ENCODE measurements around the gene GPR161. TPM values are rescaled to one million over a fixed set of nuclear protein-coding genes. Genes with fewer than 3 reads are reported as not detected.

GPR161 gene
- total RNA-seq, 4 donors from 2014 or later = 1.4 to 3.2 (median 2.3) TPM

DNA sequence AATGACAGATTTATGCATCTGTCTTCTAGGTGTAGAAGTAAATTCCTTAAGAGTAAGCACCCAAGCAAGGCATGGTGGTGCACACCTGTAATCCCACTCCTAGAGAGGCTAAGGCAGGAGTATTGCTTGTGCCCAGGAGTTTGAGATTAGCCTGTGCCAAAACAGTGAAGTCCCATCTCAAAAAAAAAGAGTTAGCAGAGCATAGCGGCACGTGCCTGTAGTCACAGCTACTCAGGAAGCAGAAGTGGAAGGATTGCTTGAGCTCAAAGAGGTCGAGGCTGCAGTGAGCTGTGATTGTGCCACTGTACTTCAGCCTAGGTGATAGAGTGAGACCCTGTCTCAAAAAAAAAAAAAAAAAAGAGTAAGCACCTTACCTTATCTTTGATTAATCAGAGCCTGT is 26.9 kb upstream of the GPR161 start:
- TF ChIP-seq, protein P1, sequence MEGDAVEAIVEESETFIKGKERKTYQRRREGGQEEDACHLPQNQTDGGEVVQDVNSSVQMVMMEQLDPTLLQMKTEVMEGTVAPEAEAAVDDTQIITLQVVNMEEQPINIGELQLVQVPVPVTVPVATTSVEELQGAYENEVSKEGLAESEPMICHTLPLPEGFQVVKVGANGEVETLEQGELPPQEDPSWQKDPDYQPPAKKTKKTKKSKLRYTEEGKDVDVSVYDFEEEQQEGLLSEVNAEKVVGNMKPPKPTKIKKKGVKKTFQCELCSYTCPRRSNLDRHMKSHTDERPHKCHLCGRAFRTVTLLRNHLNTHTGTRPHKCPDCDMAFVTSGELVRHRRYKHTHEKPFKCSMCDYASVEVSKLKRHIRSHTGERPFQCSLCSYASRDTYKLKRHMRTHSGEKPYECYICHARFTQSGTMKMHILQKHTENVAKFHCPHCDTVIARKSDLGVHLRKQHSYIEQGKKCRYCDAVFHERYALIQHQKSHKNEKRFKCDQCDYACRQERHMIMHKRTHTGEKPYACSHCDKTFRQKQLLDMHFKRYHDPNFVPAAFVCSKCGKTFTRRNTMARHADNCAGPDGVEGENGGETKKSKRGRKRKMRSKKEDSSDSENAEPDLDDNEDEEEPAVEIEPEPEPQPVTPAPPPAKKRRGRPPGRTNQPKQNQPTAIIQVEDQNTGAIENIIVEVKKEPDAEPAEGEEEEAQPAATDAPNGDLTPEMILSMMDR (IDR thresholded peaks at IDR 0.05) = no peak
- TF ChIP-seq POLR2A (IDR thresholded peaks at IDR 0.05) = no peak
- no peaks in the 10 kb centered on the region for H3K27me3 ChIP-seq
- 35 to 40% methylated on average over 3 of the region's 3 CpGs for WGBS, 2 donors
- no peaks in the 10 kb centered on the region for H3K4me1 ChIP-seq
- no peak overlapping the region for H3K27ac ChIP-seq
- intact Hi-C loops (cut with DNase I) = no loop called here
- no peaks in the 10 kb centered on the region for H3K9me3 ChIP-seq
- H3K4me3 ChIP-seq (replicated peaks in 1 of 3) = no peak overlapping the region
- no peaks in the 10 kb centered on the region for H3K36me3 ChIP-seq
- no peak for DNase-seq

DNA sequence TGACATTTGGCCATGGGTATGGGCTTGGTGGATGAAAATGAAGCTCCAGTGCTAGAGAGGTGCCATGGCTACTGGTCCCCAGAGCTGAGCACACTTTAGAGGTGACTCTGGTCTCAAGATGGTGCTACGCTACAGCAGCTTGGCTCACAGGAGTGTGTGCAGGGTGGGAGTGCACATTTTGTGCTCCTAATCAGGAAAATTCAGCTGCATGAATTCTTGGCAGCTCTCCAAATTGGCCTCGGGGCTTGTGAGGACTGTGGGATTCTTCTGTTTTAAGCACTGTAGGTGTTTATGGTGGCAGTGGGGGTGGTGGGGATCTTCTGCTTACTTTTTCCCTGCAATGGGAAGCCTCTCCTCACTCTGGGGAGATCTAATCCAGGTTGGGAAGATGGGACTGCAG is 24.7 kb upstream of the GPR161 start:
- intact Hi-C loops (cut with DNase I) = no loop called here
- H3K27me3 ChIP-seq = no peaks in the 10 kb centered on the region
- H3K9me3 ChIP-seq = no peaks in the 10 kb centered on the region
- no peak for TF ChIP-seq POLR2A (IDR thresholded peaks at IDR 0.05)
- TF ChIP-seq, protein P1 (IDR thresholded peaks at IDR 0.05) = no peak
- H3K4me3 ChIP-seq (replicated peaks in 1 of 3) = no peak overlapping the region
- H3K27ac ChIP-seq = no peak overlapping the region
- WGBS, 2 donors = 60 to 72% methylated on average over 1 to 2 of the region's 2 CpGs
- H3K36me3 ChIP-seq = no peaks in the 10 kb centered on the region
- no peaks in the 10 kb centered on the region for H3K4me1 ChIP-seq
- no peak for DNase-seq

DNA sequence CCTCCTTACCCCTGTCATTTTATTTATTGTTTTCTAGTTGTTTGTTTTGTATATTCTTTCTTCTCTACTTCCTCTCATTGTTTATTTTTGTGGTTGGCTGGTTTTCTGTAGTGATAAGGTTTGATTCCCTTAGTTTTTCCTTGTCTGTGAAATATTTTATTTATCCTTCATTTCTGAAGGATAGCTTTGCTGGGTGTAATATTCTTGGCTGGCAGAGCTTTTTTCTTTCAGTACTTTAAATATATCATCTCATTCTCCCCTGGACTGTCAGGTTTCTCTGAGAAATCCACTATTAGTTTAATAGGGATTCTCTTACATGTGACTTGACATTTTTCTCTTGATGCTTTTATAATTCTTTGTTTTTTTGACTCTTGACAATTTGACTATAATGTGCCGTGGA is 23.2 kb upstream of the GPR161 start:
- WGBS, 2 donors = 93% methylated on average over 1 of the region's 1 CpG

DNA sequence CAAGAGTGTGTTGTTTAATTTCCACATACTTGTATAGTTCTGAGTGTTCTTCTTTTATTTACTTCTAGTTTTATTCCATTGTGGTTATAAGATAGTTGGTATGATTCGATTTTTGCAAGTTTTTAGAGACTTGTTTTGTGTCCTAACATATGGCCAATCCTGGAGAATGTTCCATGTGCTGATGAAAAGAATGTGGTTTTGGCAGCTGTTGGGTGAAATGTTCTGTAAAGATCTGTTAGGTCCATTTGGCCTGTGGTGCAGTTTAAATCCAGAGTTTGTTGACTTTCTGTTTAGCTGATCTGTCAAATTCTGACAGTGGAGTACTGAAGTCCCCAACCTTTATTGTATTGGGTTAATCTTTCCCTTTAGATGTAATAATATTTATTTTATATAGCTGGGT is 22.5 kb upstream of the GPR161 start:
- H3K27ac ChIP-seq = no peak overlapping the region
- H3K9me3 ChIP-seq = no peaks in the 10 kb centered on the region
- DNase-seq = no peak
- TF ChIP-seq POLR2A (IDR thresholded peaks at IDR 0.05) = no peak
- TF ChIP-seq, protein P1 (IDR thresholded peaks at IDR 0.05) = no peak
- no peaks in the 10 kb centered on the region for H3K27me3 ChIP-seq
- WGBS, 2 donors = 71 to 80% methylated on average over 1 of the region's 1 CpG
- no peak overlapping the region for H3K4me3 ChIP-seq (replicated peaks in 1 of 3)
- no peaks in the 10 kb centered on the region for H3K36me3 ChIP-seq
- no peaks in the 10 kb centered on the region for H3K4me1 ChIP-seq
- intact Hi-C loops (cut with DNase I) = no loop called here

More for the DNA sequence above, 23.2 kb upstream of the GPR161 start:
- no peak overlapping the region for H3K27ac ChIP-seq
- H3K27me3 ChIP-seq = no peaks in the 10 kb centered on the region
- no peaks in the 10 kb centered on the region for H3K4me1 ChIP-seq
- no peaks in the 10 kb centered on the region for H3K36me3 ChIP-seq
- no peaks in the 10 kb centered on the region for H3K9me3 ChIP-seq
- no peak overlapping the region for H3K4me3 ChIP-seq (replicated peaks in 1 of 3)
- intact Hi-C loops (cut with DNase I) = no loop called here
- TF ChIP-seq POLR2A (IDR thresholded peaks at IDR 0.05) = no peak
- TF ChIP-seq, protein P1 (IDR thresholded peaks at IDR 0.05) = no peak
- no peak for DNase-seq

DNA sequence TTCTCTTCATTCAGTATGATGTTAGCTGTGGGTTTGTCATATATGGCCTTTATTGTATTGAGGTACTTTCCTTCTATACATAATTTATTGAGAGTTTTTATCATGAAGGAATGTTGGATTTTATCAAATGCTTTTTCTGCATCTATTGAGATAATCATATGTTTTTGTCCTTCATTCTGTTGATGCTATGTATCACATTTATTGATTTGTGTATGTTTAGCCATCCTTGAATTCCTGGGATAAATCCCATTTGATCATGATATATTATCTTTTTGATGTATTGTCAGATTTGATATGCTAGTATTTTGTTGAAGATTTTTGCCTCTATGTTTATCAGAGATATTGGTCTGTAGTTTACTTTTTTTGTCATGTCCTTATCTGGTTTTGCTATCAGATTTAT is 20.9 kb upstream of the GPR161 start:
- TF ChIP-seq POLR2A (IDR thresholded peaks at IDR 0.05) = no peak
- TF ChIP-seq, protein P1 (IDR thresholded peaks at IDR 0.05) = no peak
- intact Hi-C loops (cut with DNase I) = no loop called here
- no peak overlapping the region for H3K27ac ChIP-seq
- H3K4me3 ChIP-seq (replicated peaks in 1 of 3) = no peak overlapping the region
- H3K9me3 ChIP-seq = no peaks in the 10 kb centered on the region
- no peak for DNase-seq
- H3K36me3 ChIP-seq = no peaks in the 10 kb centered on the region
- H3K27me3 ChIP-seq = no peaks in the 10 kb centered on the region
- no peaks in the 10 kb centered on the region for H3K4me1 ChIP-seq
